HepG2 (cell line): ENCODE results near the gene DNASE1L2. TPM values are rescaled to one million over a fixed set of nuclear protein-coding genes. Genes with fewer than 3 reads are reported as not detected.
"Not testable (repeated sequence)": the region's sequence is repeated elsewhere in the genome, so short reads cannot be mapped to it uniquely, and the experiment has no call there.

Source experiments
- ATAC-seq: fragments of 200-7000 bp; cut with Tn5 transposase; 3 replicates; pipeline ENCODE4 v1.9.1; 2020; ENCODE audit warnings: mild to moderate bottlenecking, moderate library complexity
- BruUV-seq: library from RNA; stranded (reverse); fragments of 400-500 nt; replicated peaks from 2 replicates; lab custom pipeline; 2021; lab: Mats Ljungman, UMichigan
- CTCF ChIA-PET: fragments of 300-600 bp; formaldehyde crosslinking; extraction: SDS; loops from one replicate; lab custom pipeline; 2021; ENCODE audit warnings: low total read pairs, inconsistent platforms, low intra/inter-chr PET ratio; lab: Yijun Ruan, JAX
- POLR2A ChIA-PET: fragments of 350-600 bp; sonication (Branson Sonifier 250); formaldehyde crosslinking; loops from one replicate; lab custom pipeline; 2020; ENCODE audit warnings: antibody characterized with exemption, inconsistent platforms; lab: Yijun Ruan, JAX
- DNase-seq: peaks from one replicate; pipeline ENCODE4 v3.0.0-alpha.2; 2015; ENCODE audit warnings: low spot score
- FAIRE-seq: peaks from 3 replicates; lab custom pipeline; 2011; peaks lifted over from hg19 to GRCh38; lab: Jason Lieb, UNC
- H2AFZ ChIP-seq: one replicate; pipeline ENCODE4 v1.6.1; 2011; ENCODE audit warnings: low read length, inconsistent platforms
- H3K27ac ChIP-seq: fragments of 300-600 bp; 3 replicates; pipeline ENCODE4 v1.8.0; 2011; ENCODE audit warnings: mixed run types, mild to moderate bottlenecking, mixed read lengths, low read length, inconsistent platforms; ENCODE audit not compliant: insufficient read depth; ENCODE audit errors: extremely low read length
- H3K27me3 ChIP-seq, 2 experiments: fragments of 200-600 bp in 1 of 2; 2 replicates in 1 of 2; 3 replicates in 1 of 2; pipeline versions ENCODE4 v1.6.0 to v1.8.0; 2011; ENCODE audit warnings: low read length in 2 of 2, mild to moderate bottlenecking in 2 of 2, moderate library complexity in 2 of 2, inconsistent platforms in 1 of 2; ENCODE audit not compliant: insufficient read depth in 2 of 2, control insufficient read depth in 1 of 2
- H3K36me3 ChIP-seq, 2 experiments: fragments of 200-600 bp in 1 of 2; replicated peaks in 1 of 2; 2 replicates in 1 of 2; 3 replicates in 1 of 2; pipeline versions ENCODE4 v1.5.1 to v1.8.0; 2011; ENCODE audit warnings: low read length in 2 of 2, inconsistent platforms in 1 of 2; ENCODE audit not compliant: insufficient read depth in 2 of 2, control insufficient read depth in 1 of 2
- H3K4me1 ChIP-seq: 2 replicates; pipeline ENCODE4 v1.5.1; 2012; ENCODE audit warnings: low read length, inconsistent platforms; ENCODE audit not compliant: insufficient read depth
- H3K4me2 ChIP-seq: 2 replicates; pipeline ENCODE4 v1.6.0; 2011; ENCODE audit warnings: low read depth, low read length, inconsistent platforms
- H3K4me3 ChIP-seq, 3 experiments: fragments of 200-600 bp in 1 of 3; sonication (generic), shearing (Covaris generic) in 1 of 3; replicated peaks in 1 of 3; 2 replicates each; pipeline ENCODE4 v1.5.1; 2011 to 2016; ENCODE audit warnings: low read length in 3 of 3, inconsistent platforms in 2 of 3, low read depth in 2 of 3, mild to moderate bottlenecking in 2 of 3, control low read depth in 1 of 3, mixed read lengths in 1 of 3; ENCODE audit not compliant: insufficient read depth in 1 of 3
- H3K79me2 ChIP-seq: one replicate; pipeline ENCODE4 v1.6.1; 2011; ENCODE audit warnings: low read length, inconsistent platforms; ENCODE audit not compliant: insufficient read depth
- H3K9ac ChIP-seq: 2 replicates; pipeline ENCODE4 v1.6.0; 2011; ENCODE audit warnings: mild to moderate bottlenecking, low read depth, low read length, inconsistent platforms; ENCODE audit not compliant: insufficient read depth
- H3K9me3 ChIP-seq: 2 replicates; pipeline ENCODE4 v1.5.1; 2012; ENCODE audit warnings: mild to moderate bottlenecking, low read length
- H4K20me1 ChIP-seq: 2 replicates; pipeline ENCODE4 v1.6.0; 2011; ENCODE audit warnings: inconsistent platforms, mild to moderate bottlenecking, low read length, moderate library complexity; ENCODE audit not compliant: insufficient read depth
- NAIF1 ChIP-seq: sonication (generic); formaldehyde crosslinking; IDR thresholded peaks from 2 replicates; pipeline ENCODE4 v1.5.0; 2020; ENCODE audit warnings: mild to moderate bottlenecking, missing genetic modification reagents, borderline replicate concordance
- WGBS: methylation state at CpG from one replicate; pipeline ENCODE4 v1.1.6; 2017; ENCODE audit warnings: low lambda C conversion rate; 5-methylcytosine and 5-hydroxymethylcytosine counted together
- in situ Hi-C: cut with HindIII; loops from 2 replicates; pipeline ENCODE4 v1.10.0; 2017; ENCODE audit warnings: low pct_unique_long_range_greater_than_20kb; ENCODE audit not compliant: extremely low pct_ligation_motif_present
- intact Hi-C: fragments of 100-400 bp; cut with micrococcal nuclease; formaldehyde crosslinking; loops from one replicate; pipeline ENCODE4 v1.10.0; 2022; ENCODE audit not compliant: unreplicated experiment
- polyA plus RNA-seq, 8 experiments: library from polyadenylated mRNA; depleted of rRNA in 3 of 8; stranded (reverse) in 7 of 8; unstranded in 1 of 8; fragments of >200 nt; fragmentation: Illumina TruSeq in 4 of 8; extraction: Trizol in 4 of 8; gene quantifications; 2 replicates each; pipeline versions ENCODE4 v1.2.1 to v1.2.3, GENCODE V29; 2011 to 2016; ENCODE audit warnings: low read depth in 4 of 8, missing spikeins in 1 of 8, mixed read lengths in 1 of 8; ENCODE audit not compliant: insufficient read depth in 1 of 8
- total RNA-seq, 5 experiments: library from RNA; depleted of rRNA; stranded (reverse); fragments of >200 nt; fragmentation: Illumina TruSeq; extraction: Trizol; gene quantifications; 2 replicates each; pipeline ENCODE4 v1.2.3, GENCODE V29; 2016; ENCODE audit warnings: low read depth in 1 of 5
- TF ChIP-seq, protein P1 (sequence below): IDR thresholded peaks from 2 replicates; pipeline ENCODE4 v1.6.1; 2016; ENCODE audit warnings: low read depth, missing genetic modification reagents, missing compliant biosample characterization

Gene DNASE1L2
- total and polyA plus RNA-seq, 2 of the 13 experiments (the other 11 are each of a cell fraction or from before 2014, with no cell fraction given), result 0.44 to 0.50 TPM

DNA sequence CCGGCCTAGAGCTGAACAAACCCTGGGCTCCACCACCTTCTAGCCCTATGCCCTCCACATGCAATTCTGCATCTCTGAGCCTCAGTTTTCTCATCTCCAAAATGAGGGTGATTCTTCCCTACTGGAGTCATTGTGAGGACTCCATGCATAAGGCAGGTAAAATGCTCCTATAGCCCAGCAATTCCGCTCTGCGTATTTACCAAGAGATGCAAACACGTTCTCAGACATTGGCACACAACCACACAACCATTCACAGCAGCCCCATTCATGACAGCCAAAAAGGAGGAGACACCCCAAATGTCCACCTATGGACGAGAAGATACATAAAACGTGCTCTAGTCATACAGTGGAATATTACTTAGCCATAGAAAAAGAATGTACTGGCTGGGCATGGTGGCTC is 35.9 kb upstream of the DNASE1L2 start (continued):
- TF ChIP-seq, protein P1, sequence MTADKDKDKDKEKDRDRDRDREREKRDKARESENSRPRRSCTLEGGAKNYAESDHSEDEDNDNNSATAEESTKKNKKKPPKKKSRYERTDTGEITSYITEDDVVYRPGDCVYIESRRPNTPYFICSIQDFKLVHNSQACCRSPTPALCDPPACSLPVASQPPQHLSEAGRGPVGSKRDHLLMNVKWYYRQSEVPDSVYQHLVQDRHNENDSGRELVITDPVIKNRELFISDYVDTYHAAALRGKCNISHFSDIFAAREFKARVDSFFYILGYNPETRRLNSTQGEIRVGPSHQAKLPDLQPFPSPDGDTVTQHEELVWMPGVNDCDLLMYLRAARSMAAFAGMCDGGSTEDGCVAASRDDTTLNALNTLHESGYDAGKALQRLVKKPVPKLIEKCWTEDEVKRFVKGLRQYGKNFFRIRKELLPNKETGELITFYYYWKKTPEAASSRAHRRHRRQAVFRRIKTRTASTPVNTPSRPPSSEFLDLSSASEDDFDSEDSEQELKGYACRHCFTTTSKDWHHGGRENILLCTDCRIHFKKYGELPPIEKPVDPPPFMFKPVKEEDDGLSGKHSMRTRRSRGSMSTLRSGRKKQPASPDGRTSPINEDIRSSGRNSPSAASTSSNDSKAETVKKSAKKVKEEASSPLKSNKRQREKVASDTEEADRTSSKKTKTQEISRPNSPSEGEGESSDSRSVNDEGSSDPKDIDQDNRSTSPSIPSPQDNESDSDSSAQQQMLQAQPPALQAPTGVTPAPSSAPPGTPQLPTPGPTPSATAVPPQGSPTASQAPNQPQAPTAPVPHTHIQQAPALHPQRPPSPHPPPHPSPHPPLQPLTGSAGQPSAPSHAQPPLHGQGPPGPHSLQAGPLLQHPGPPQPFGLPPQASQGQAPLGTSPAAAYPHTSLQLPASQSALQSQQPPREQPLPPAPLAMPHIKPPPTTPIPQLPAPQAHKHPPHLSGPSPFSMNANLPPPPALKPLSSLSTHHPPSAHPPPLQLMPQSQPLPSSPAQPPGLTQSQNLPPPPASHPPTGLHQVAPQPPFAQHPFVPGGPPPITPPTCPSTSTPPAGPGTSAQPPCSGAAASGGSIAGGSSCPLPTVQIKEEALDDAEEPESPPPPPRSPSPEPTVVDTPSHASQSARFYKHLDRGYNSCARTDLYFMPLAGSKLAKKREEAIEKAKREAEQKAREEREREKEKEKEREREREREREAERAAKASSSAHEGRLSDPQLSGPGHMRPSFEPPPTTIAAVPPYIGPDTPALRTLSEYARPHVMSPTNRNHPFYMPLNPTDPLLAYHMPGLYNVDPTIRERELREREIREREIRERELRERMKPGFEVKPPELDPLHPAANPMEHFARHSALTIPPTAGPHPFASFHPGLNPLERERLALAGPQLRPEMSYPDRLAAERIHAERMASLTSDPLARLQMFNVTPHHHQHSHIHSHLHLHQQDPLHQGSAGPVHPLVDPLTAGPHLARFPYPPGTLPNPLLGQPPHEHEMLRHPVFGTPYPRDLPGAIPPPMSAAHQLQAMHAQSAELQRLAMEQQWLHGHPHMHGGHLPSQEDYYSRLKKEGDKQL, result no peak
- no peak for TF ChIP-seq NAIF1 (CRISPR knock-in tag)

- BruUV-seq, H3K4me2 ChIP-seq, intact Hi-C loops, H3K9ac ChIP-seq, FAIRE-seq, DNase-seq, CTCF ChIA-PET, H4K20me1 ChIP-seq, ATAC-seq, H3K27ac ChIP-seq, H3K79me2 ChIP-seq, H2AFZ ChIP-seq, H3K9me3 ChIP-seq, H3K4me3 ChIP-seq, in situ Hi-C loops: not testable (repeated sequence)
- peaks cover 42% of the 10 kb centered on the region for H3K4me1 ChIP-seq
- peaks cover 0 to 13% of the 10 kb centered on the region in 2 experiments; a peak in 3 of 5 replicates for H3K36me3 ChIP-seq
- peaks cover 0 to 19% of the 10 kb centered on the region in 2 experiments; a peak in 3 of 5 replicates for H3K27me3 ChIP-seq
- WGBS, result 84% methylated on average over 8 of the region's 8 CpGs
- POLR2A ChIA-PET, result interaction anchor here (0.8 to 4.3 kb wide), 3 partner anchors 23 to 48 kb away, joined by 3 to 18 read pairs (median 18); partner anchors contain the start of genes ECI1 and TRAF7
These were observed 33.0 kb upstream of the DNASE1L2 start for GRCh38 chr16:2203119-2203688.
